Nucleus accumbens (tissue), 56 donors: ENCODE results near the gene ELFN1.

Experiments used
- DNase-seq, 56 donors: peaks; one replicate each; lab custom pipeline; 2025; lab: John Stamatoyannopoulos, UW

Gene ELFN1

GRCh38 chr7:1769286-1770200 lies 99.5 kb downstream of the ELFN1 start:
- no peak for DNase-seq

GRCh38 chr7:1770331-1770730 lies 100.3 kb downstream of the ELFN1 start:
- no peak for DNase-seq

- no peak for DNase-seq
Measured at GRCh38 chr7:1775389-1775788, 105.3 kb downstream of the ELFN1 start.

- no peak for DNase-seq
Measured at GRCh38 chr7:1777122-1777521, 107.0 kb downstream of the ELFN1 start.

- DNase-seq, result no peak
Measured at GRCh38 chr7:1779445-1779844, 109.4 kb downstream of the ELFN1 start.

- DNase-seq, result no peak
Measured at GRCh38 chr7:1781369-1781768, 111.3 kb downstream of the ELFN1 start.

- DNase-seq, result no peak
Measured at GRCh38 chr7:1785839-1786238, 115.8 kb downstream of the ELFN1 start.

GRCh38 chr7:1787241-1787640 lies 117.2 kb downstream of the ELFN1 start:
- no peak for DNase-seq

- no peak for DNase-seq
Measured at GRCh38 chr7:1787681-1788235, 117.7 kb downstream of the ELFN1 start.

- DNase-seq, result no peak
Measured at GRCh38 chr7:1794888-1795542, 124.9 kb downstream of the ELFN1 start.
